Astrocyte (in vitro differentiated cells and primary cell): ENCODE results near the gene ADAMTS17. TPM values are rescaled to one million over a fixed set of nuclear protein-coding genes. Genes with fewer than 3 reads are reported as not detected.

Source experiments
- DNase-seq: peaks from one replicate; pipeline ENCODE4 v3.0.0-alpha.2; 2010; ENCODE audit warnings: low read depth
- FAIRE-seq: peaks from 2 replicates; lab custom pipeline; 2011; peaks lifted over from hg19 to GRCh38; lab: Jason Lieb, UNC
- H2AFZ ChIP-seq: 2 replicates; pipeline ENCODE4 v1.6.0; 2012; ENCODE audit warnings: low read depth, low read length, inconsistent platforms
- H3K27ac ChIP-seq: 2 replicates; pipeline ENCODE4 v1.5.1; 2011; ENCODE audit warnings: low read depth, low read length, inconsistent platforms
- H3K27me3 ChIP-seq: 2 replicates; pipeline ENCODE4 v1.6.0; 2011; ENCODE audit warnings: low read length, inconsistent platforms; ENCODE audit not compliant: insufficient read depth
- H3K36me3 ChIP-seq: 2 replicates; pipeline ENCODE4 v1.5.1; 2011; ENCODE audit warnings: low read length, inconsistent platforms; ENCODE audit not compliant: insufficient read depth
- H3K4me1 ChIP-seq: 2 replicates; pipeline ENCODE4 v1.5.1; 2011; ENCODE audit warnings: low read length, inconsistent platforms; ENCODE audit not compliant: insufficient read depth
- H3K4me2 ChIP-seq: 2 replicates; pipeline ENCODE4 v1.6.0; 2012; ENCODE audit warnings: low read length, inconsistent platforms
- H3K4me3 ChIP-seq: 2 replicates; pipeline ENCODE4 v1.5.1; 2011; ENCODE audit warnings: low read depth, mild to moderate bottlenecking, low read length, inconsistent platforms; ENCODE audit not compliant: insufficient read depth
- H3K79me2 ChIP-seq: 2 replicates; pipeline ENCODE4 v1.6.0; 2012; ENCODE audit warnings: mild to moderate bottlenecking, low read length, inconsistent platforms; ENCODE audit not compliant: insufficient read depth
- H3K9ac ChIP-seq: 2 replicates; pipeline ENCODE4 v1.6.0; 2012; ENCODE audit warnings: mild to moderate bottlenecking, low read length, inconsistent platforms
- H3K9me3 ChIP-seq: 2 replicates; pipeline ENCODE4 v1.5.1; 2012; ENCODE audit warnings: low read depth, mild to moderate bottlenecking, low read length, inconsistent platforms; ENCODE audit not compliant: insufficient read depth
- H4K20me1 ChIP-seq: 2 replicates; pipeline ENCODE4 v1.6.0; 2012; ENCODE audit warnings: low read length, inconsistent platforms; ENCODE audit not compliant: insufficient read depth
- H3K27ac Mint-ChIP-seq: one replicate; pipeline ENCODE4 v1.8.0; 2021; ENCODE audit warnings: mild to moderate bottlenecking, mixed read lengths; ENCODE audit not compliant: unreplicated experiment
- H3K27me3 Mint-ChIP-seq: one replicate; pipeline ENCODE4 v1.8.0; 2021; ENCODE audit warnings: low read depth, mixed read lengths; ENCODE audit not compliant: unreplicated experiment
- H3K36me3 Mint-ChIP-seq: one replicate; pipeline ENCODE4 v1.8.0; 2021; ENCODE audit warnings: low read depth, mixed read lengths; ENCODE audit not compliant: unreplicated experiment
- H3K4me1 Mint-ChIP-seq: one replicate; pipeline ENCODE4 v1.8.0; 2021; ENCODE audit warnings: low read depth, mixed read lengths; ENCODE audit not compliant: unreplicated experiment
- H3K4me3 Mint-ChIP-seq: one replicate; pipeline ENCODE4 v1.8.0; 2021; ENCODE audit warnings: mild to moderate bottlenecking, moderate library complexity, mixed read lengths; ENCODE audit not compliant: unreplicated experiment
- H3K9me3 Mint-ChIP-seq: one replicate; pipeline ENCODE4 v1.8.0; 2021; ENCODE audit warnings: mild to moderate bottlenecking, mixed read lengths; ENCODE audit not compliant: unreplicated experiment
- EZH2 ChIP-seq: IDR thresholded peaks from 2 replicates; pipeline ENCODE4 v1.6.1; 2012; ENCODE audit warnings: mild to moderate bottlenecking, low read length, inconsistent platforms; ENCODE audit not compliant: insufficient read depth
- total RNA-seq: library from RNA; stranded (reverse); gene quantifications from 2 replicates; pipeline ENCODE4 v1.2.1, GENCODE V29; 2021
- TF ChIP-seq, protein P1 (sequence below): IDR thresholded peaks from 2 replicates; pipeline ENCODE4 v1.5.1; 2011; ENCODE audit warnings: low read depth, mild to moderate bottlenecking, inconsistent platforms, low read length, moderate library complexity; ENCODE audit not compliant: insufficient read depth

The ADAMTS17 gene
- total RNA-seq, 1 donor from 2014 or later, result 0.27 TPM

DNA sequence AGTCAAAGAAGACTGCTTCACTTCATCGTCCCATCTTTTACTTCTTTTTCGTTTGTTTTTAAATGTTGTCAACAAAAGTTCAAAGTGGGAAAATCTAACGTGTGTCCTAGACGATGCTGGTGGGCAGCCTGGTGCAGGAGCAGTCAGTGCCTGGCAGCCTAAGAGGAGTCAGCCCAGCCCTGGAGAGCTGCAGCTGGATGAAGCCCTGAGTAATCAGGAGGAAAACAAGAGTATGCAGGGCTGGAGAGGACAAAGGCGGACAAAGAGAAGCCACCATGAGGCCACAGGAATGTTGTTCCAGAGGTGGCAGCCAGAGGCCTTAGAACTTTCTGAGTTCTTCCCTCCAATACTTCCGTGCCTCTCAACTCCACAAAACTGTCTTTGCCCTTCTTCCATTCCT, 5.7 kb downstream of the ADAMTS17 start:
- peaks cover 60% of the 10 kb centered on the region for H3K27me3 Mint-ChIP-seq
- no peak overlapping the region for H3K27ac ChIP-seq

DNA sequence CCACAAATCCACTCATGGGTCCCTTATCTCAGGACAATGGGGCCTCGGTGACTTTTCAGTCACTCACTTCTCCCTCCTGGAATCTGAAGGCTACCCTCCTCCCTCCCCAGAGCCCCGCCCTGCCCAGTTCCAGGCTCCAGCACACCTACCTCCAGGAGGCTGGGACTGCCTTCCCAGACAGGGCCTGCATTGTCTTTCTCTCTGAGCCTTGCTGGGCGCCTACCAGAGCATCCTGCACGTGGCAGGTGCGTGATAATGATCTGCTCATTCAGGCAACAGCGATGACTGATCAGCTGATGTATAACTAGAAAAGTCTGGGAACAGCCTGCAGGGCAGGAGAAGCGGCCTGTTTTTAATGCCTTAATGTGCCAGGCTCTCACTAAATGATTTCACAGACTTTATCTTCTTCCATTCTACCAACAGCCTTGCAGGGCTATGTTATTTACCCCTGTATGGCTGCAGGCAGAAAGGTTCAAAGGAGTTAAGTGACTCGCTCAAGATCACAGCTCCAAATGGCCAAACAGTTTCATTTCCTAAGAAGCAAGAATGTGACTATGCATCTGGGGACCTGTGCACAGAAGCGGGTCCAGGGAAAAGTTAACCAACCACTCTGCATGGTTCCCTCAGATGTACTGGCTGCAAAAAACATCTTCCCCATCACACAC, 6.3 kb downstream of the ADAMTS17 start:
- Mint-ChIP-seq H3K9me3 (peaks cover 3% of the 10 kb centered on the region), H3K27me3 (peaks cover 65% of the 10 kb centered on the region), H3K27ac (no peak overlapping the region), H3K4me3 (no peak overlapping the region), H3K36me3 (peaks cover 4% of the 10 kb centered on the region), H3K4me1 (peaks cover 6% of the 10 kb centered on the region)
- TF ChIP-seq EZH2, result no peak
- TF ChIP-seq, protein P1, sequence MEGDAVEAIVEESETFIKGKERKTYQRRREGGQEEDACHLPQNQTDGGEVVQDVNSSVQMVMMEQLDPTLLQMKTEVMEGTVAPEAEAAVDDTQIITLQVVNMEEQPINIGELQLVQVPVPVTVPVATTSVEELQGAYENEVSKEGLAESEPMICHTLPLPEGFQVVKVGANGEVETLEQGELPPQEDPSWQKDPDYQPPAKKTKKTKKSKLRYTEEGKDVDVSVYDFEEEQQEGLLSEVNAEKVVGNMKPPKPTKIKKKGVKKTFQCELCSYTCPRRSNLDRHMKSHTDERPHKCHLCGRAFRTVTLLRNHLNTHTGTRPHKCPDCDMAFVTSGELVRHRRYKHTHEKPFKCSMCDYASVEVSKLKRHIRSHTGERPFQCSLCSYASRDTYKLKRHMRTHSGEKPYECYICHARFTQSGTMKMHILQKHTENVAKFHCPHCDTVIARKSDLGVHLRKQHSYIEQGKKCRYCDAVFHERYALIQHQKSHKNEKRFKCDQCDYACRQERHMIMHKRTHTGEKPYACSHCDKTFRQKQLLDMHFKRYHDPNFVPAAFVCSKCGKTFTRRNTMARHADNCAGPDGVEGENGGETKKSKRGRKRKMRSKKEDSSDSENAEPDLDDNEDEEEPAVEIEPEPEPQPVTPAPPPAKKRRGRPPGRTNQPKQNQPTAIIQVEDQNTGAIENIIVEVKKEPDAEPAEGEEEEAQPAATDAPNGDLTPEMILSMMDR, result no peak
- H3K4me3 ChIP-seq, result no peak overlapping the region
- H3K27ac ChIP-seq, result no peak overlapping the region
- H3K36me3 ChIP-seq, result no peaks in the 10 kb centered on the region
- H3K9me3 ChIP-seq, result no peaks in the 10 kb centered on the region
- peaks cover 2% of the 10 kb centered on the region for H3K27me3 ChIP-seq
- H3K9ac ChIP-seq, result no peak overlapping the region
- H4K20me1 ChIP-seq, result peaks cover 4% of the 10 kb centered on the region
- no peak overlapping the region for H3K4me2 ChIP-seq
- no peak overlapping the region for H2AFZ ChIP-seq
- H3K4me1 ChIP-seq, result peaks cover 4% of the 10 kb centered on the region
- DNase-seq, result no peak
- H3K79me2 ChIP-seq, result no peaks in the 10 kb centered on the region
- FAIRE-seq, result no peak

More for the DNA sequence above, 5.7 kb downstream of the ADAMTS17 start:
- peaks cover 2% of the 10 kb centered on the region for H3K27me3 ChIP-seq
- Mint-ChIP-seq H3K9me3 (peaks cover 3% of the 10 kb centered on the region), H3K27ac (no peak overlapping the region), H3K4me3 (no peak overlapping the region), H3K4me1 (peaks cover 6% of the 10 kb centered on the region), H3K36me3 (peaks cover 4% of the 10 kb centered on the region)
- FAIRE-seq, result no peak
- no peak overlapping the region for H3K9ac ChIP-seq
- no peaks in the 10 kb centered on the region for H3K36me3 ChIP-seq
- H3K79me2 ChIP-seq, result no peaks in the 10 kb centered on the region
- DNase-seq, result no peak
- H4K20me1 ChIP-seq, result peaks cover 4% of the 10 kb centered on the region
- H2AFZ ChIP-seq, result no peak overlapping the region
- TF ChIP-seq, protein P1, result no peak
- no peak for TF ChIP-seq EZH2
- no peak overlapping the region for H3K4me3 ChIP-seq
- H3K9me3 ChIP-seq, result no peaks in the 10 kb centered on the region
- H3K4me1 ChIP-seq, result peaks cover 4% of the 10 kb centered on the region
- no peak overlapping the region for H3K4me2 ChIP-seq

- H3K9me3 Mint-ChIP-seq, result no peaks in the 10 kb centered on the region
- peaks cover 64% of the 10 kb centered on the region for H3K27me3 Mint-ChIP-seq
Observed at GRCh38 chr15:100334905-100335304, 6.9 kb downstream of the ADAMTS17 start.

More at GRCh38 chr15:100334905-100335304, 6.9 kb downstream of the ADAMTS17 start:
- Histone ChIP-seq H4K20me1 (peaks cover 2% of the 10 kb centered on the region), H3K36me3 (no peaks in the 10 kb centered on the region), H3K27ac (no peak overlapping the region), H2AFZ (no peak overlapping the region), H3K79me2 (no peaks in the 10 kb centered on the region), H3K4me3 (no peak overlapping the region), H3K4me1 (peaks cover 3% of the 10 kb centered on the region), H3K4me2 (no peak overlapping the region), H3K27me3 (peaks cover 2% of the 10 kb centered on the region), H3K9me3 (no peaks in the 10 kb centered on the region), H3K9ac (no peak overlapping the region)
- TF ChIP-seq, protein P1, result no peak
- TF ChIP-seq EZH2, result no peak
- Mint-ChIP-seq H3K36me3 (peaks cover 4% of the 10 kb centered on the region), H3K27ac (no peak overlapping the region), H3K4me1 (peaks cover 6% of the 10 kb centered on the region), H3K4me3 (no peak overlapping the region)
- DNase-seq, result no peak
- no peak for FAIRE-seq
